Transverse colon (tissue), 4 donors: ENCODE results near the gene SEC24B. TPM values are rescaled to one million over a fixed set of nuclear protein-coding genes. Genes with fewer than 3 reads are reported as not detected.

Experiments used
- DNase-seq: peaks from one replicate; pipeline ENCODE4 v3.0.0-alpha.2; 2019
- H3K27ac ChIP-seq, 4 donors: fragments of 200-600 bp; sonication (generic); 2 replicates each; pipeline ENCODE4 v1.5.1; 2016 to 2018; ENCODE audit warnings: inconsistent platforms in 4 of 4
- H3K27me3 ChIP-seq: fragments of 200-600 bp; sonication (generic); 2 replicates; pipeline ENCODE4 v1.5.1; 2017; ENCODE audit warnings: inconsistent platforms
- H3K36me3 ChIP-seq, 4 donors: fragments of 200-600 bp; sonication (generic); 2 replicates each; pipeline ENCODE4 v1.5.1; 2017 to 2019; ENCODE audit warnings: inconsistent platforms in 4 of 4
- H3K4me1 ChIP-seq, 4 donors: fragments of 200-600 bp; sonication (generic); 2 replicates each; pipeline ENCODE4 v1.5.1; 2017 to 2020; ENCODE audit warnings: inconsistent platforms in 4 of 4
- H3K4me3 ChIP-seq, 4 donors: fragments of 200-600 bp; sonication (generic); 1 replicate in 1 of 4; 2 replicates in 3 of 4; pipeline versions ENCODE4 v1.5.1 to v1.6.1; 2017 to 2019; ENCODE audit warnings: inconsistent platforms in 4 of 4
- H3K9me3 ChIP-seq, 2 donors: fragments of 200-600 bp; sonication (generic); 2 replicates each; pipeline ENCODE4 v1.5.1; 2017 to 2019; ENCODE audit warnings: inconsistent platforms in 2 of 2
- CTCF ChIP-seq, 5 experiments: fragments of 200-600 bp in 3 of 5; fragments of 450-650 bp in 2 of 5; sonication (generic) in 3 of 5; IDR thresholded peaks; 1 replicate in 2 of 5; 2 replicates in 3 of 5; pipeline ENCODE4 v1.5.1; 2016 to 2017; ENCODE audit warnings: antibody characterized with exemption in 5 of 5, inconsistent platforms in 3 of 5, mild to moderate bottlenecking in 2 of 5, moderate library complexity in 1 of 5
- EP300 ChIP-seq: sonication (generic); formaldehyde crosslinking; IDR thresholded peaks from one replicate; pipeline ENCODE4 v1.6.1; 2017; ENCODE audit warnings: antibody characterized with exemption, low read depth
- POLR2A ChIP-seq: fragments of 450-650 bp; IDR thresholded peaks from one replicate; pipeline ENCODE4 v1.6.1; 2016; ENCODE audit warnings: antibody characterized with exemption, mild to moderate bottlenecking, moderate library complexity
- POLR2AphosphoS5 ChIP-seq, 3 donors: sonication (generic); formaldehyde crosslinking; IDR thresholded peaks; one replicate each; pipeline ENCODE4 v1.6.1; 2016; ENCODE audit warnings: antibody characterized with exemption in 3 of 3
- WGBS, 2 donors: methylation state at CpG; one replicate each; pipeline ENCODE4 v1.1.5; 2018; ENCODE audit warnings: low coverage in 1 of 2; 5-methylcytosine and 5-hydroxymethylcytosine counted together
- in situ Hi-C, 4 donors: fragments of 200-750 bp; cut with MboI; loops; one replicate each; pipeline versions ENCODE4 v1.15.0 to v1.15.1; 2017; ENCODE audit warnings: low sequenced_read_pairs in 3 of 4, low pct_ligation_motif_present in 1 of 4, low pct_unique_long_range_greater_than_20kb in 1 of 4
- intact Hi-C: fragments of 100-400 bp; cut with DNase I; formaldehyde crosslinking; loops from one replicate; pipeline ENCODE4 v1.15.1; 2023; ENCODE audit warnings: low total_unique reads
- total RNA-seq, 4 donors: library from RNA; depleted of rRNA; stranded (reverse); fragments of >200 nt; gene quantifications; one replicate each; pipeline ENCODE4 v1.1.0, GENCODE V29; 2016

SEC24B gene
- total RNA-seq: 10 to 100 TPM; 14.3 to 44.1 (median 35.4) TPM

GRCh38 chr4:109433205-109434006 lies at the start of gene SEC24B:
TSS of gene SEC24B (plus strand) at chr4:109433815. CDS start at chr4:109433870, 55 bp downstream.
- H3K4me1 ChIP-seq: peaks cover 14 to 43% (median 30%) of the 10 kb centered on the region in 4 donors
- peak within 1 kb of the TSS; percentile 71 to 89 (median 84) for H3K4me3 ChIP-seq
- H3K27me3 ChIP-seq: no peaks in the 10 kb centered on the region
- in situ Hi-C loops (loop anchor here (25.0 kb wide), 2 partner anchors 104 to 279 kb away; partner anchors contain the start of gene CASP6 (in 3 of the 4)), intact Hi-C loops (no loop called here)
- no peaks in the 10 kb centered on the region for H3K36me3 ChIP-seq
- WGBS, 2 donors: 0% methylated on average over 40 of the region's 87 CpGs; no CpG with 5 or more reads in 1 of the 2 donors
- DNase-seq: peak; percentile 92
- peak within 1 kb of the TSS; percentile 92 to 95 (median 93) for H3K27ac ChIP-seq
- H3K9me3 ChIP-seq: no peaks in the 10 kb centered on the region
- peak; percentile 29 to 93 (median 83) for TF ChIP-seq CTCF (IDR thresholded peaks at IDR 0.05)
- peak; percentile 65 for TF ChIP-seq POLR2A
- TF ChIP-seq POLR2AphosphoS5 (IDR thresholded peaks at IDR 0.05): peak; percentile 58 to 84 (median 79)
- no peak for TF ChIP-seq EP300

- WGBS, 2 donors: 79 to 100% methylated on average over 1 to 6 of the region's 6 CpGs
- Histone ChIP-seq H3K4me1 (no peaks in the 10 kb centered on the region), H3K27ac (no peak overlapping the region), H3K36me3 (no peaks in the 10 kb centered on the region), H3K9me3 (no peaks in the 10 kb centered on the region), H3K4me3 (no peak overlapping the region), H3K27me3 (no peaks in the 10 kb centered on the region)
- no peak for TF ChIP-seq EP300
- TF ChIP-seq POLR2AphosphoS5 (IDR thresholded peaks at IDR 0.05): no peak
- TF ChIP-seq POLR2A: no peak
- no peak for TF ChIP-seq CTCF (IDR thresholded peaks at IDR 0.05)
- intact Hi-C loops: no loop called here
- no peak for DNase-seq
- in situ Hi-C loops: no loop called here
These were observed 49.8 kb upstream of the SEC24B start for GRCh38 chr4:109383823-109384222.

- no peaks in the 10 kb centered on the region for H3K36me3 ChIP-seq
- WGBS, 2 donors: 75 to 89% methylated on average over 2 to 5 of the region's 5 CpGs
- no peaks in the 10 kb centered on the region for H3K9me3 ChIP-seq
- TF ChIP-seq CTCF (IDR thresholded peaks at IDR 0.05) (no peak), POLR2A (no peak), EP300 (no peak)
- DNase-seq: no peak
- no peak overlapping the region for H3K4me3 ChIP-seq
- intact Hi-C loops: no loop called here
- in situ Hi-C loops: no loop called here
- H3K27ac ChIP-seq: no peak overlapping the region
- no peaks in the 10 kb centered on the region for H3K4me1 ChIP-seq
- no peaks in the 10 kb centered on the region for H3K27me3 ChIP-seq
These were observed 48.4 kb upstream of the SEC24B start for GRCh38 chr4:109385260-109385659.

- Histone ChIP-seq H3K27ac (no peak overlapping the region), H3K9me3 (no peaks in the 10 kb centered on the region), H3K4me3 (no peak overlapping the region), H3K36me3 (no peaks in the 10 kb centered on the region), H3K27me3 (no peaks in the 10 kb centered on the region), H3K4me1 (no peaks in the 10 kb centered on the region)
- in situ Hi-C loops: no loop called here
- 58 to 60% methylated on average over 4 to 7 of the region's 7 CpGs for WGBS, 2 donors
- DNase-seq: no peak
- intact Hi-C loops: no loop called here
- TF ChIP-seq CTCF (IDR thresholded peaks at IDR 0.05) (no peak), EP300 (no peak), POLR2AphosphoS5 (IDR thresholded peaks at IDR 0.05) (no peak), POLR2A (no peak)
These were observed 44.1 kb upstream of the SEC24B start for GRCh38 chr4:109389369-109390114.
